ENCODE measurements around the gene PTPA.
A peak's percentile ranks its signal among the peaks of the same experiment; 100 is the strongest.

DNA sequence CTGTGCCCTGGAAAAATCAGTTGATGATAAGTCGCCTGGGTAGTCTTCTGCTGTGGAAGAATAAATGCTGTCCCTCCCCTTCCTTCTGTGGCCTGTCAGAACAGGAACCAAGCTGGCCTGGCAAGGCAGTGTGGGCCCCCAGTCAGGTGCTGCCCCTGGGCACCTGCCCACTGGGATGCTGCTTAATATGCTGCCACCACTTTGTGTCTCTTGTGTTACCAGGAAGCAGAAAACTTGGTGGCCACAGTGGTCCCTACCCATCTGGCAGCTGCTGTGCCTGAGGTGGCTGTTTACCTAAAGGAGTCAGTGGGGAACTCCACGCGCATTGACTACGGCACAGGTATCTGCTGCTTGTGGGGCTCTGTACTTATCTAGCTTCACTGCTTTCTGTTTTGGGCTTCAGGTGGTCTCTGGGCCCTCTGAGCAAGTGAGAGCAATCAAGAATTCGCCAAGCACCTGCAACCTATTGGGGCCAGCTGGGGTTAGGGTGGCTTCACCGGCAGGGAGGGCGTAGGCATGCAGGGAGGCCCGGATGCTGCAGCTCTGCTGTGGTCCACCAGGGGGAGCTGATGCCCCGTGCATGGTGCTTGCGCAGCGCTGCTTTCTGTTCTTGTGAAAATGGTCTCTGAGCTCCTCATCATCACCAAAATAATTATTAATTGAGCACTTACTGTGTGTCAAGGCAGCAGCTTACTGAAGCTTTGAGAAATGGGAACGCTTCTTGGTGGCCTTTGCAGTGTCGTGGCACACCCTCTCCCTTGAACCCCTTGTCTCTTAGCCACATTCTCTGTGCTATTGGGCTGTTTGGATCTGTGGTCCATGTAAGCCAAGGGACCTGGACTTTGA is 20.3 kb downstream of the PTPA start:
- TF ChIP-seq MAFK (IDR thresholded peaks at IDR 0.05; ENCODE audit: low read depth, low read length) (no peak), RCOR1 (IDR thresholded peaks at IDR 0.05; ENCODE audit: insufficient replicate concordance, low read length) (no peak)
- TF ChIP-seq, protein P1, sequence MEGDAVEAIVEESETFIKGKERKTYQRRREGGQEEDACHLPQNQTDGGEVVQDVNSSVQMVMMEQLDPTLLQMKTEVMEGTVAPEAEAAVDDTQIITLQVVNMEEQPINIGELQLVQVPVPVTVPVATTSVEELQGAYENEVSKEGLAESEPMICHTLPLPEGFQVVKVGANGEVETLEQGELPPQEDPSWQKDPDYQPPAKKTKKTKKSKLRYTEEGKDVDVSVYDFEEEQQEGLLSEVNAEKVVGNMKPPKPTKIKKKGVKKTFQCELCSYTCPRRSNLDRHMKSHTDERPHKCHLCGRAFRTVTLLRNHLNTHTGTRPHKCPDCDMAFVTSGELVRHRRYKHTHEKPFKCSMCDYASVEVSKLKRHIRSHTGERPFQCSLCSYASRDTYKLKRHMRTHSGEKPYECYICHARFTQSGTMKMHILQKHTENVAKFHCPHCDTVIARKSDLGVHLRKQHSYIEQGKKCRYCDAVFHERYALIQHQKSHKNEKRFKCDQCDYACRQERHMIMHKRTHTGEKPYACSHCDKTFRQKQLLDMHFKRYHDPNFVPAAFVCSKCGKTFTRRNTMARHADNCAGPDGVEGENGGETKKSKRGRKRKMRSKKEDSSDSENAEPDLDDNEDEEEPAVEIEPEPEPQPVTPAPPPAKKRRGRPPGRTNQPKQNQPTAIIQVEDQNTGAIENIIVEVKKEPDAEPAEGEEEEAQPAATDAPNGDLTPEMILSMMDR (conservative IDR thresholded peaks at IDR 0.05; ENCODE audit: low read depth, low read length), result peak; percentile 98

Measured in IMR-90 (cell line).